Measurements from ENCODE around the gene PTPN6. TPM values are rescaled to one million over a fixed set of nuclear protein-coding genes. Genes with fewer than 3 reads are reported as not detected.

PTPN6 gene
- total and polyA plus RNA-seq, 9 of the 15 experiments (the other 6 are each of a cell fraction or from before 2014, with no cell fraction given) = 1.5 to 5.1 (median 3.9) TPM

GRCh38 chr12:7004840-7005239 lies 53.7 kb downstream of the PTPN6 start:
- no TSS peak for BruUV-seq (replicated peaks)

DNA sequence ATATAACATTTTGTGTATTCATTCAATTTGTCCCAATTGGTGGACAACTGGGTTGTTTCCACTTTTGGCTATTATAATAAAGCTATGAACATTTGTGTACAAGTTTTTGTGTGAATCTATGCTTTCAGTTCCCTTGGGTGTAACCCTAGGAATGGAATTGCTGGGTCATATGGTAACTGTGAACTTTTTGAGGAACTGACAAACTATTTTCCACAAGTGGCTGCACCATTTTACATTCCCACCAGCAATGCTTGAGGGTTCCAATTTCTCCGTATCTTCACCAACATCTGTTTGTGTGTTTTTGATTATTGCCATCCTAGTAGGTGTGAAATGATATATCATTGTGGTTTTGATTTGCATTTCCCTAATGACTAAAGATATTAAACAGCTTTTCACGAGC lies 54.2 kb downstream of the PTPN6 start:
- WGBS (ENCODE audit: insufficient coverage, low coverage, missing lambda C conversion rate) = 55% methylated on average over 2 of the region's 2 CpGs
- DNase-seq (ENCODE audit: extremely low read depth in 1 of 4, low spot score in 3 of 4) (no peak), FAIRE-seq (no peak), ATAC-seq (no peak)
- H3K27me3 ChIP-seq (ENCODE audit: control insufficient read depth in 2 of 2, insufficient read depth in 2 of 2, low read length in 2 of 2) = no peaks in the 10 kb centered on the region
- no peak overlapping the region for H2AFZ ChIP-seq (ENCODE audit: low read depth, low read length)
- H3K4me2 ChIP-seq (ENCODE audit: insufficient read depth, low read length) = no peak overlapping the region
- intact Hi-C loops (cut with micrococcal nuclease) (no loop called here), in situ Hi-C loops (cut with MboI) (no loop called here)
- H4K20me1 ChIP-seq (replicated peaks; ENCODE audit: control insufficient read depth, insufficient read depth, low read length) = no peaks in the 10 kb centered on the region
- TF ChIP-seq TEAD4 (IDR thresholded peaks at IDR 0.05; ENCODE audit: low read length) (peak; percentile 14; the same call in 1 of the 2 replicates), TEAD4 (CRISPR knock-in tag; IDR thresholded peaks at IDR 0.05; ENCODE audit: borderline replicate concordance) (no peak), TEAD2 (tag; IDR thresholded peaks at IDR 0.05) (no peak), ZFP30 (CRISPR knock-in tag; IDR thresholded peaks at IDR 0.05; ENCODE audit: borderline replicate concordance) (no peak), ZBTB1 (CRISPR knock-in tag; IDR thresholded peaks at IDR 0.05; ENCODE audit: borderline replicate concordance, low read depth) (no peak), TBL1XR1 (IDR thresholded peaks at IDR 0.05; ENCODE audit: low read length in 2 of 2) (no peak), SPI1 (IDR thresholded peaks at IDR 0.05; ENCODE audit: borderline replicate concordance, low read depth, low read length) (peak; percentile 16; the same call in 1 of the 2 replicates), ZNF3 (CRISPR knock-in tag; IDR thresholded peaks at IDR 0.05) (no peak)
- peaks cover 2% of the 10 kb centered on the region; the same call in 1 of the 3 replicates for H3K79me2 ChIP-seq (ENCODE audit: control insufficient read depth, insufficient read depth, low read length)
- ChIA-PET CTCF (ENCODE audit: low intra/inter-chr PET ratio) (no interaction called here), POLR2A (interaction anchor here (1.0 to 1.7 kb wide), 3 partner anchors 9 to 138 kb away, joined by 3 to 4 read pairs (median 3); partner anchors contain the start of gene TPI1)
- H3K9me1 ChIP-seq (ENCODE audit: control insufficient read depth, insufficient read depth, low read length) = no peaks in the 10 kb centered on the region
- no peak overlapping the region for H3K9ac ChIP-seq (ENCODE audit: insufficient read depth in 1 of 2, low read depth in 2 of 2, low read length in 2 of 2)
- no peaks in the 10 kb centered on the region for H3K9me3 ChIP-seq (replicated peaks; ENCODE audit: control insufficient read depth, insufficient read depth, low read depth, low read length)
- no TSS peak for BruUV-seq (replicated peaks)
- no peaks in the 10 kb centered on the region; a peak in 3 of 5 replicates for H3K4me1 ChIP-seq (replicated peaks in 1 of 2; ENCODE audit: control insufficient read depth in 2 of 2, insufficient read depth in 2 of 2, low read length in 2 of 2)
- peaks cover 19% of the 10 kb centered on the region; the same call in 2 of the 3 replicates for H3K36me3 ChIP-seq (ENCODE audit: control insufficient read depth, insufficient read depth, low read length)
- H3K4me3 ChIP-seq = no peak overlapping the region
- H3K27ac ChIP-seq (ENCODE audit: extremely low read depth, low read depth, low read length) = no peak overlapping the region

More at GRCh38 chr12:7004840-7005239, 53.7 kb downstream of the PTPN6 start:
- ATAC-seq = no peak
- Histone ChIP-seq H3K36me3 (ENCODE audit: control insufficient read depth, insufficient read depth, low read length) (peaks cover 17% of the 10 kb centered on the region; the same call in 2 of the 3 replicates), H3K9me1 (ENCODE audit: control insufficient read depth, insufficient read depth, low read length) (no peaks in the 10 kb centered on the region), H3K4me1 (replicated peaks in 1 of 2; ENCODE audit: control insufficient read depth in 2 of 2, insufficient read depth in 2 of 2, low read length in 2 of 2) (no peaks in the 10 kb centered on the region; a peak in 3 of 5 replicates), H4K20me1 (replicated peaks; ENCODE audit: control insufficient read depth, insufficient read depth, low read length) (no peaks in the 10 kb centered on the region), H3K4me3 (no peak overlapping the region), H3K79me2 (ENCODE audit: control insufficient read depth, insufficient read depth, low read length) (no peaks in the 10 kb centered on the region; the same call in 2 of the 3 replicates), H3K4me2 (ENCODE audit: insufficient read depth, low read length) (no peak overlapping the region), H3K9me3 (replicated peaks; ENCODE audit: control insufficient read depth, insufficient read depth, low read depth, low read length) (no peaks in the 10 kb centered on the region), H3K9ac (ENCODE audit: insufficient read depth in 1 of 2, low read depth in 2 of 2, low read length in 2 of 2) (no peak overlapping the region), H3K27ac (ENCODE audit: extremely low read depth, low read depth, low read length) (no peak overlapping the region), H3K27me3 (ENCODE audit: control insufficient read depth in 2 of 2, insufficient read depth in 2 of 2, low read length in 2 of 2) (no peaks in the 10 kb centered on the region), H2AFZ (ENCODE audit: low read depth, low read length) (no peak overlapping the region)
- no peak for FAIRE-seq
- in situ Hi-C loops (cut with MboI) = no loop called here
- ChIA-PET CTCF (ENCODE audit: low intra/inter-chr PET ratio) (no interaction called here), POLR2A (interaction anchor here (1.0 to 1.7 kb wide), 4 partner anchors 9 to 138 kb away, joined by 3 to 4 read pairs (median 3); partner anchors contain the start of gene TPI1)
- intact Hi-C loops (cut with micrococcal nuclease) = no loop called here
- DNase-seq (ENCODE audit: extremely low read depth in 1 of 4, low spot score in 3 of 4) = no peak
- WGBS (ENCODE audit: insufficient coverage, low coverage, missing lambda C conversion rate) = 86% methylated on average over 2 of the region's 2 CpGs
- TF ChIP-seq KAT7 (CRISPR knock-in tag; IDR thresholded peaks at IDR 0.05; ENCODE audit: borderline replicate concordance) (no peak), FOXK1 (CRISPR knock-in tag; IDR thresholded peaks at IDR 0.05; ENCODE audit: borderline replicate concordance) (no peak), GABPA (tag; conservative IDR thresholded peaks at IDR 0.05; ENCODE audit: low read depth) (no peak), ZBTB7A (IDR thresholded peaks at IDR 0.05; ENCODE audit: borderline replicate concordance, control insufficient read depth, low read depth, low read length) (no peak), TRIM24 (IDR thresholded peaks at IDR 0.05) (no peak), HNRNPUL1 (IDR thresholded peaks at IDR 0.05; ENCODE audit: low read length) (no peak), ZNF124 (CRISPR knock-in tag; IDR thresholded peaks at IDR 0.05) (no peak), ZZZ3 (IDR thresholded peaks at IDR 0.05) (no peak)

Data from K562 (cell line).